ENCODE measurements around the gene GGTA1.
"Not testable (repeated sequence)": the region's sequence is repeated elsewhere in the genome, so short reads cannot be mapped to it uniquely, and the experiment has no call there.

GRCh38 chr9:121519688-121520087, 20.0 kb upstream of the GGTA1 start:
- not testable (repeated sequence) for TF ChIP-seq CTCF, EP300 (IDR thresholded peaks at IDR 0.05)
